ENCODE results near the gene MAGI2.

Gene MAGI2

DNA sequence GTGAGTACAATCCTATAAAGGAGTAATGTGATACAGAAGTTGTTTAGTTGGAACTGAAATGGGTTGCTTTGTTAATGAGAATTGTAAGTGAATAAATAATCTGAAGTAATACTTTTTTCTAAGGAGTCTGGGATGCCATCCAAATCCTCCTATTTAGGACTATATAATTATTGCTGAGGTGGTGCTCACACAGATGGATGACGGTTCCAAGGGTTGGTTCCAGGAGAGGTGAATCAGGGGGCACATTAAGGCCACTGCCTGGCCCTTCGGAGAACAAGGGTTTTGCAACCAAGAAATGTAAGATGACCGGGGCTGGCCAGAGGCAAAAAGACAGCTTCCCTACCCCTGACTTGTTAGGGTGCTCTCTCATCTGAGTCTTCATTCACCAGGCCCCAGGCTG, 1302.2 kb downstream of the MAGI2 start:
- no peaks in the 10 kb centered on the region for H3K36me3 Mint-ChIP-seq (ENCODE audit: low read depth)
- intact Hi-C loops (cut with micrococcal nuclease), result no loop called here
- no peak overlapping the region for H3K27ac Mint-ChIP-seq
- no peaks in the 10 kb centered on the region for H3K9me3 Mint-ChIP-seq
- H3K27me3 Mint-ChIP-seq, result no peaks in the 10 kb centered on the region
- no peaks in the 10 kb centered on the region for H3K4me1 Mint-ChIP-seq (ENCODE audit: low read depth)
- no peak overlapping the region for H3K4me3 Mint-ChIP-seq

DNA sequence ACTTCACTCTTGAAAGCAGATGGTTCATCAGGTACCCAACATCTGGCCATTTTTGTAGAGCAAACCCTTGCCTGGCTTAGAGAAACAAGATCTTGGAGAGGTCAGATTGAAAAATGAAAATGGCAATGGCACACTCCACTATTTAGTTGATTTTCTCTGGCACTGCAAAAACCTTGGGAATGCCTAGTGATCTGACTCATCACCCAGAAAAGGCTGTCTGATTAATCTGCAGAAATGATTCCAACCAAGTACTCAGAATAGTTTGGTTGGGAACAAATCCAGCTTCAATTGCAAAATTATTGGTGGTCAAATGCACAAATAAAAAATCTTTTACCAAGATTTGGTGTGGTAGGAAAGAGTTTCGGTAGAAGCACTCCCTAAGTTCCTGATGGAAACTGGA, 1303.7 kb downstream of the MAGI2 start:
- no peaks in the 10 kb centered on the region for H3K9me3 Mint-ChIP-seq
- H3K4me1 Mint-ChIP-seq (ENCODE audit: low read depth), result no peaks in the 10 kb centered on the region
- H3K4me3 Mint-ChIP-seq, result no peak overlapping the region
- H3K27ac Mint-ChIP-seq, result no peak overlapping the region
- intact Hi-C loops (cut with micrococcal nuclease), result no loop called here
- H3K36me3 Mint-ChIP-seq (ENCODE audit: low read depth), result no peaks in the 10 kb centered on the region
- no peaks in the 10 kb centered on the region for H3K27me3 Mint-ChIP-seq

- no peak overlapping the region for H3K4me3 Mint-ChIP-seq
- no peaks in the 10 kb centered on the region for H3K9me3 Mint-ChIP-seq
- H3K27ac Mint-ChIP-seq, result no peak overlapping the region
- no peaks in the 10 kb centered on the region for H3K27me3 Mint-ChIP-seq
- intact Hi-C loops (cut with micrococcal nuclease), result no loop called here
- H3K36me3 Mint-ChIP-seq (ENCODE audit: low read depth), result no peaks in the 10 kb centered on the region
- H3K4me1 Mint-ChIP-seq (ENCODE audit: low read depth), result no peaks in the 10 kb centered on the region
These were observed 1305.1 kb downstream of the MAGI2 start for GRCh38 chr7:78148166-78148894.

DNA sequence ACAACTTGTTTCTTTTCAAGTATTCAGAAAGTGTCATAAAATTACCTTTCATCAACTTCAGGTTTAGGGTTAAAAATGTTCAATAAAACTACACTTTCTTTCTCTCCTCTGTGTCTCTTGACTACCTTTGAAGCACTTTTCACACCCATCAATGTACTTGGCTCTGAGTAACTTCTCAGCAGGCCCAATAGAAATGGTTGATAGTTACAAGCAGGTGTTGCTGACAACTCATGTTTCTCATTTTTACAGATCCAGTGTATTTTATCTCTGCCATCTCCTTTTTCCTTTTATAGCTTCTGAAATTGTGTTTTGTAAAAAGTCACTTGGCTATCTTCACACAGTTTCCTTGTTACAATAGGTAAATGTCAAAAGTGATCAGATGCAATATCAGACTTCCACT, 1306.9 kb downstream of the MAGI2 start:
- intact Hi-C loops (cut with micrococcal nuclease), result no loop called here
- Mint-ChIP-seq H3K27ac (no peak overlapping the region), H3K36me3 (ENCODE audit: low read depth) (no peaks in the 10 kb centered on the region), H3K27me3 (no peaks in the 10 kb centered on the region), H3K4me1 (ENCODE audit: low read depth) (no peaks in the 10 kb centered on the region), H3K4me3 (no peak overlapping the region), H3K9me3 (no peaks in the 10 kb centered on the region)

DNA sequence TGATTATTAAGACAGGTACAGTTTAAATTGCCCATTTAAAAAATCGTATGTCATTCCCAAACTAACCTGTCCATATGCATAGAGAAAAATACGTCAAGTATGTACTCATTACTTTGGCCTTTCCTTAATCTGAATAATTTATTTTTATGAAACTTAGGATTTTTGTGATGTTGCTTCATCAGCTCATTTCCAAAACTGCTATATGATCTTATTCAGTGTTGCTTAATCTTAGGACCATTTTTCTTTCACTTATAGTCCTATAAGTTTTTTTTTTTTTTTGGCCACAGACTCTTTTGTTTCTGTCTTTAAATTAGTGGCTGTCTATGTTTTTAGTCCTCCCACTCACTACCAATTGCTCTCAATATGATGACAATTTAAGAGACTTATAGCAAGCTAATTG, 1309.8 kb downstream of the MAGI2 start:
- Mint-ChIP-seq H3K4me1 (ENCODE audit: low read depth) (no peaks in the 10 kb centered on the region), H3K27me3 (no peaks in the 10 kb centered on the region), H3K36me3 (ENCODE audit: low read depth) (no peaks in the 10 kb centered on the region), H3K9me3 (no peaks in the 10 kb centered on the region), H3K4me3 (no peak overlapping the region), H3K27ac (no peak overlapping the region)
- intact Hi-C loops (cut with micrococcal nuclease), result no loop called here

DNA sequence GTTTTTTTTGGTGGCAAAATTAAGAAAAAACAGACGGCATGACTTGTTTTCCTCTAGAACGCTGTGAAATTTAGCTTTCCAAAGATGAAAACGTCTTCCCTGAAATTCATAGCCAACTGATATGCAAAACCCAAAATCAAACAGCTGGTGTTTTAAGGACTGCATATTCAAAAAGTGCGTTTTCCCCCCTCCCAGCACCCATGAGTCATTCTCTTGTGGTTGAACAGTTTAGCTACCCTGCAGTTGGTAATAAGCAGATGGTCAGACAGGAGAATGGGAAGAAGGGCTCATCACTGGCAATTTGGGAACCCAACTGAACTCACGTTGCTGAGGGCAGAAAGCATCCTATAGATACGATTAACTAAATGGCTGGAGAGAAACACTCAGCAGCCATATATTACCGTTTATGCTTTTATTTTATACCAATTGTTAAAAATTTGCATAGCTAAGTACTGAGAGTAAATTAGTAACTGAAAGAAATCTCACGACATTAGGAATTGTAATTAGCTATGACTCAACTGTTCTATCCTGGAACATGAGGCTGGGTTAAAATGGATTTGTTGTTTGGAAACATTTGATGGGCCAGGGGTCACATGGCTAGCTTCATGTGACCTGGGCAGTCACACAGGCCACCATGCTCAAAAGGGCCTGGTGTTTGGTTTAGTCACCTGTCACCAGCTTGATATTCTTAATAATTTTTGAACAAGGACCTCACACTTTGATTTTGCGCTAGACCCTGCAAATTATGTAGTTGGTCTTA, 1311.8 kb downstream of the MAGI2 start:
- Mint-ChIP-seq H3K36me3 (ENCODE audit: low read depth) (no peaks in the 10 kb centered on the region), H3K9me3 (no peaks in the 10 kb centered on the region), H3K4me1 (ENCODE audit: low read depth) (no peaks in the 10 kb centered on the region), H3K27ac (no peak overlapping the region), H3K27me3 (no peaks in the 10 kb centered on the region), H3K4me3 (no peak overlapping the region)
- intact Hi-C loops (cut with micrococcal nuclease), result no loop called here

DNA sequence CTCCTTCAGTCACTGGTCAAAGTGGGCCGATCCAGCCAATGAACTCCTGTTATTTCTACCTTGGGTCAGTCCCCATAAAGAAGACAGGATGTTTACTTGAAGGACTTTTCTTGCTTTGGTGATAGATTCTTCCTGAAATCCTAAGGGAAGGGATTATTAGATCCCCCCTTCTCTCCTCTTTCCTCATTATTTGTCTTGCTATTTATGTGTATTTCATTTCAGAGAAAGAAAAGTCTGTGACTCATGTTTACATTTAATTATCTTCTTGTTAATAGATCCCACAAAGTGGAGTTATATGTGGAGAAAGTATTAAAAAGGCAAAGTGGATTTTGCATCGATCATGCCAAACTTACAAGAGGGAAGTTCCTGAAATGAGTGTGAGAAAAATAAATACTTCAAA, 1313.4 kb downstream of the MAGI2 start:
- Mint-ChIP-seq H3K27ac (no peak overlapping the region), H3K27me3 (no peaks in the 10 kb centered on the region), H3K36me3 (ENCODE audit: low read depth) (no peaks in the 10 kb centered on the region), H3K4me1 (ENCODE audit: low read depth) (no peaks in the 10 kb centered on the region), H3K9me3 (no peaks in the 10 kb centered on the region), H3K4me3 (no peak overlapping the region)
- intact Hi-C loops (cut with micrococcal nuclease), result no loop called here

DNA sequence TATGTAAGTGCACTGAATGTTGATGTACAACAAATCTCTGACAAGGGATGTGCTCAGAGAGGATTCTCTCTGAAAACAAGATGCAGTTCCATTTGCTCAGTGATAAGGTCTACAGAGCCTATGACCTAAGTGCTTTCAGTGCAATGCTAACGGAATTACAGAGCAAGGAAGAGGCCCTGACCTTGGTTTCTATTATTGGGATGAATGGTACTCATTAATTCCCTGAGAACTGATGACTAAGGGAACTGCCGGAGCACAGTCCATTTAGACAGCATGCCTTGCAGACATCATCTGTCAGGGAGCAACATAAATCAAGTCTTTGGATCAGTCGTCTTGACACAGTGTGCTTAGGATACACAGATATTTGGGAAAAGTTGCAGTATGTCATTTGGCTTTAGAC, 1314.1 kb downstream of the MAGI2 start:
- Mint-ChIP-seq H3K27ac (no peak overlapping the region), H3K27me3 (no peaks in the 10 kb centered on the region), H3K36me3 (ENCODE audit: low read depth) (no peaks in the 10 kb centered on the region), H3K4me1 (ENCODE audit: low read depth) (no peaks in the 10 kb centered on the region), H3K9me3 (no peaks in the 10 kb centered on the region), H3K4me3 (no peak overlapping the region)
- intact Hi-C loops (cut with micrococcal nuclease), result no loop called here

DNA sequence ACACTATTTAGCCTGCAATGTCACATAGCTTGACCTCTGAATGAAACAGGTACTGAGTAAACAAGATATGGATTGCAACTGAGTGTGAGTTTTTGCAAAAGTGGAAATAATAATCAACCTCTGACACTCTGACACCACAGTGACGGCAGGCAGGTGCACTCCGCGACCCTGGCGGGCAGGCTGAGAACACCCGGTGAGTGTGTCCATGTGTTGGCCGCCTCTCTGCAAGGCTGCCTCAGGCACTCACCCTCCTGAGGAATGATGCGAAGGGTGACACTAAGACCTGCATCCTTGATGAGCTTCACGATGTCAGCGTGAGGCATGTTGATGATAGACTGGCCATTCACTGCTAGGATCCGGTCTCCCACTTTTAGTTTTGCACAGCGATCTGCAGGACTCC, 1318.7 kb downstream of the MAGI2 start:
- Mint-ChIP-seq H3K27me3 (no peaks in the 10 kb centered on the region), H3K4me1 (ENCODE audit: low read depth) (no peaks in the 10 kb centered on the region), H3K4me3 (no peak overlapping the region), H3K36me3 (ENCODE audit: low read depth) (no peaks in the 10 kb centered on the region), H3K9me3 (no peaks in the 10 kb centered on the region), H3K27ac (no peak overlapping the region)
- intact Hi-C loops (cut with micrococcal nuclease), result no loop called here

- no peaks in the 10 kb centered on the region for H3K4me1 Mint-ChIP-seq (ENCODE audit: low read depth)
- intact Hi-C loops (cut with micrococcal nuclease), result no loop called here
- no peaks in the 10 kb centered on the region for H3K27me3 Mint-ChIP-seq
- H3K4me3 Mint-ChIP-seq, result no peak overlapping the region
- no peaks in the 10 kb centered on the region for H3K36me3 Mint-ChIP-seq (ENCODE audit: low read depth)
- H3K9me3 Mint-ChIP-seq, result no peaks in the 10 kb centered on the region
- no peak overlapping the region for H3K27ac Mint-ChIP-seq
These were observed 1319.2 kb downstream of the MAGI2 start for GRCh38 chr7:78134256-78134655.

- H3K27me3 Mint-ChIP-seq, result no peaks in the 10 kb centered on the region
- H3K27ac Mint-ChIP-seq, result no peak overlapping the region
- intact Hi-C loops (cut with micrococcal nuclease), result no loop called here
- H3K9me3 Mint-ChIP-seq, result no peaks in the 10 kb centered on the region
- H3K4me1 Mint-ChIP-seq (ENCODE audit: low read depth), result no peaks in the 10 kb centered on the region
- H3K4me3 Mint-ChIP-seq, result no peak overlapping the region
- no peaks in the 10 kb centered on the region for H3K36me3 Mint-ChIP-seq (ENCODE audit: low read depth)
These were observed 1322.8 kb downstream of the MAGI2 start for GRCh38 chr7:78130446-78131215.

DNA sequence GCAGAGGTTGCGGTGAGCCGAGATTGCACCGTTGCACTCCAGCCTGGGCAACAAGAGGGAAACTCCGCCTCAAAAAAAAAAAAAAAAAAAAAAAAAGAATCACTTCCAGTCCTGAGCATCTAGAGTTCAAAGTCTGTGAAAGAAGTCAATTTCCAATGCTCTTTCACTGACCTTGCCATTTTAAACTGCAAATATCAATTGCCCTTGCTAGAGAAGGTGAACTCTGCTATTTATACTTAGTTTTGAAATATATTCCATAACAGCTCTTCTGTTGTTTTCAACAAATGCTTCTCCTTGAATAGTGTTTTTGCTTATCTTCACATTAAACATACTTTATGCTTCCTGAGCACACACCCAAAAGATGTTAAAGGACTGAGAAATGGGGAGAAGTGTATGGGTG, 1323.6 kb downstream of the MAGI2 start:
- H3K4me1 Mint-ChIP-seq (ENCODE audit: low read depth), result no peaks in the 10 kb centered on the region
- no peaks in the 10 kb centered on the region for H3K9me3 Mint-ChIP-seq
- no peak overlapping the region for H3K4me3 Mint-ChIP-seq
- H3K27ac Mint-ChIP-seq, result no peak overlapping the region
- H3K36me3 Mint-ChIP-seq (ENCODE audit: low read depth), result no peaks in the 10 kb centered on the region
- intact Hi-C loops (cut with micrococcal nuclease), result no loop called here
- H3K27me3 Mint-ChIP-seq, result no peaks in the 10 kb centered on the region

DNA sequence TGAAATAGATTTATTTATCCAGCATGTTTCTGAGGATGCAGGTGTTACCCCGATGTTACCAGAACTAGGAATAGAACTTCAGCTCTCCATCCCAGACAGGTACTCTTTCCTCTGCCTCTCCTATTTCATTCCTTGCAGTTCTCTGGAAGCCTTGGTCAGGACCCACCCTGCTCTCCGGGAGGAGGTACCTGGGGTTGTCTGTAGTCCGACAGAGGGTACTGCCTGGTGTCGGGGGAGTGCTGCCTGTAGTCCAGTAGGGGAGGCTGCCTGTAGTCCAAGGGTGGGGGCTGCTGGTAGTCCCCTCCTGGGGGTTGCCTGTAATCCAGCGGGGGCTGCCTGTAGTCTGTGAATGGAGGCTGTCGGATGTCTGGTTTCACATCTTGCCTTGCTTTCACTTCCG, 1326.5 kb downstream of the MAGI2 start:
- no peaks in the 10 kb centered on the region for H3K4me1 Mint-ChIP-seq (ENCODE audit: low read depth)
- no peak overlapping the region for H3K27ac Mint-ChIP-seq
- no peaks in the 10 kb centered on the region for H3K27me3 Mint-ChIP-seq
- intact Hi-C loops (cut with micrococcal nuclease), result no loop called here
- H3K36me3 Mint-ChIP-seq (ENCODE audit: low read depth), result no peaks in the 10 kb centered on the region
- H3K4me3 Mint-ChIP-seq, result no peak overlapping the region
- no peaks in the 10 kb centered on the region for H3K9me3 Mint-ChIP-seq

DNA sequence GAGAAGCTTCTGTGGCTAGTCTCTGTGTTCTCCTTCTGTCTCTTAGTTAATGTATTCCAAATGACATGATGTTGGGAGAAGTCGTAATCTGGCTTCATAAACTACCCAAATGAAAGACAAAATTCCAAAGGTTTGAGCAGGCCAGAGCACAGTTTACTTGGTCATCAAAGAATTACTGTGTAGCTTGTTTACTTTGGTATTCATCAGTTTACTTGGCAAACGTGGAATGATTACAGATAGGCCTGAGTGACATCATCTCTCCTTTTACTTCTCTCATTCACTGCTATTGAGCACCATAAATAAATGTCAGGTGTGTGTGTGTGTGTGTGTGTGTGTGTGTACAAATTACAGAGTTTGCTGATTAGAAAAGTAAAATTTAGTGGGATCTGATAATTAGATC, 1327.6 kb downstream of the MAGI2 start:
- intact Hi-C loops (cut with micrococcal nuclease), result no loop called here
- Mint-ChIP-seq H3K27ac (no peak overlapping the region), H3K36me3 (ENCODE audit: low read depth) (no peaks in the 10 kb centered on the region), H3K4me3 (no peak overlapping the region), H3K4me1 (ENCODE audit: low read depth) (no peaks in the 10 kb centered on the region), H3K27me3 (no peaks in the 10 kb centered on the region), H3K9me3 (no peaks in the 10 kb centered on the region)
